Pons (tissue), 1 donor: ENCODE data around the gene CHAT.

Source experiments
- DNase-seq: peaks from one replicate; pipeline ENCODE4 v3.0.0-alpha.2; 2016; ENCODE audit warnings: low spot score

The CHAT gene

DNA sequence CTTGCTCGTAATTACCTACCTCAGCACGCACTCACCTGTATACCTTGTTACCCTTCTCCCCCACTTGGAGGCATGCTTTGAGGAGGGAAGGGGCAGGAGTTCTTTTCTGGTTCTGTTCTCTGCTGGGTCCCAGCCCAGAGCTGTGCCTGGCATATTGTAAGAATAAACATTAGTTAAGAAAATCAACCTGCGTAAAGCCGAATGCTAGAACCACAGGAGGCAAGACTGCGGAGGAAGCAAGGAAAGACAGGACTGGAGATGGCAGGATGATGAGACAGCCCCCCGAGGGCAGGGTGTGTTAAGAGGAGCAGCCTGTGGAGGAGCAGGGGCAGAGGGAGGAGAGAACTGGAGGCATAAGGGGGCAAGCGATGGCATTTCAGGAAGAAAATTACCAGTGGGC lies 75.1 kb downstream of the CHAT start:
- DNase-seq = no peak

DNA sequence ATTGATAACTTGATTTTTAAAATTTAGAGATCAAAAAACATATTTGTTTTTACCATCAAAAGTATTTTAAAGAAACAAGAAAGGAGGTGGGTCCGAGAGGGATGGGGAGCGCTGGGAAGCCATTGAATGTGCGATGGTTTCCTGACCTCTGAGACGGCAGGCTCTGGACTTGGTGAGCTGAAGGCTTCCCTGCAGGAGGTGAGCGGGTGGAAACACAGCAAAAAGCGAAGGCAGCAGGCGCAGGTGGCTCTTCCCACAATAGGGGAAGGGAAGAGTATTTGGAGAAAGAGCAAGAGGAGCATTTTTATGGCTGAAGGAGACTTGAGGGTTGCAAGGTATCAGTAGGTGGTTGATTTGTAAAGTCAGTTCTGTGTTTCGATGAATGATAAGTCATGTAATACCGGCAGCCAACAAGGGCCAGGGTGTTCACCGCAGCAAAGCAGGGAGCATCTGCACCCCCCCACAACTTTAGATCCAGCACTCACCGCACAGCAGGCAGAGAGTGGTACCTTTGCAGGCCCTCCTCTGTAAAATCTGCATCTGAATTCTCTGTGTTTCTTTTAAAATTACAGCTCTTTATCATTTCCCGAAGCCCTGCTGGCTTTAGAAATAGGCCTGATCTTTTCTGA lies 76.2 kb downstream of the CHAT start:
- no peak for DNase-seq

DNA sequence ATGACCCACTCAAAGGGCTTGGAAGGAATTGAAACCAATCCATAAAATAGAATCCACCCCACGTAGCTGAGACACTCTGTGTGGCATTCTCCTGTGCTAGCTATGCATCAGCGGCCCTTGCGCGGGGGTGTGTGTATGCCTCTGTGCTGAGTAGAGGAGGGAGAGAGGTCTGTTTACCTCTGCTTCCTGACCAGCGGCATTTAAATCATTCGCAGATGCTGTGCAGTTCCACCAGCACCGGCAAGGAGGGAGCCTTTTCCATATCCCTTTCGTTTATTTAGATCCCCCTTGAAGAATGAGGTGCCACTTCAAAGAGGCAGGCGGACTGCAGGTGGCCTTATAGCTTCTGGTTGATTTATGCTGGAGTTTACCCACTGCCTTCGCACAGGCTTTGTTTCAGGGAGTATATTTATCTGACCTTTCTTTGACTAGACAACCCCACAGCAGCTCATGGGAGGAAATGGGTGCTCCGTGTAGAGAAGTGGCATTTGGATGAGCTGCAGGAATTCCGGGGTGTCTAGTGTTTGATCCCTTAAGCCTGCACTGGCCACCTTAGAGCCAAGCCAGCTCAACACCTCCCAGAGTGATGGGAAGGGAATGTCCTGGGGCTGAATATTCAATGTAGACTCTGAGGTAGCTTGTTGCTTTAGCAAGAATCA lies 77.0 kb downstream of the CHAT start:
- DNase-seq = no peak

DNA sequence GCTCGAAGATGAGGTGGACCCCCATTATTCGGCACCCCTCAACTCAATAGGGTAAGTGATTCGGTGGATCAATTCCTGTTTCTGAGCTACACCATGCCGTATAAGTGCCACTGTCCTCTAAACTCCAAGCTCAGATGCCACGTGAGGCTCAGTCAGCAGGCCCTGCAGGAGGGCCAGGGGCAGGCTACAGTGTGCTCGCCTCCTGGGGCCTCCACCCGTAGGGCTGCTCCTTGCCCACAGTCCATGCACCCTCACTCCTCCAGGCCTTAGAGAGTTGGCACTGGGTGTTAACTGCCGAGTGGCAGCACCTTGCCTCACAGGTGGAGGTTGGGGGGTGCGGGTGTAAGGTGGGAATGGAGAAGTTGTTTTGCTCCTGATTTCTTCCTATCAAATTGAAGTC lies 77.8 kb downstream of the CHAT start:
- no peak for DNase-seq

DNA sequence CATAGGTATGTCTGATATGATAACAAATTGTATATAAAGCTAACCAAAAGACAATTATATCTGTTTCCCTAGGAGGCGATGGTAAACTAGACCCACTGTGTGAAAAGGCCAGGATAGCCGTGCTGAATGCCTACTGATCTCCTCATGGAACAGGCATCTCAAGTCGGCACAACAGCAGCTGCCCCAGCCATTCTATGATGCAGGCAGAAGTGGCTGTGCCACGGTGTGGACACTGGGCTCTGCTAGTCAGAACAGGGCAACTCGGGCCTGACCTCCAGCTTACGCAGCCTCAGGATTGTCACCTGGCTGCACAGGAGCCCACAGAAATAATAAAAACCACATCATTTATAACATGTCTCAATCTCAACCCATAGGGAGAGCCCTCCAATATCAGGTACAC lies 80.6 kb downstream of the CHAT start:
- no peak for DNase-seq

DNA sequence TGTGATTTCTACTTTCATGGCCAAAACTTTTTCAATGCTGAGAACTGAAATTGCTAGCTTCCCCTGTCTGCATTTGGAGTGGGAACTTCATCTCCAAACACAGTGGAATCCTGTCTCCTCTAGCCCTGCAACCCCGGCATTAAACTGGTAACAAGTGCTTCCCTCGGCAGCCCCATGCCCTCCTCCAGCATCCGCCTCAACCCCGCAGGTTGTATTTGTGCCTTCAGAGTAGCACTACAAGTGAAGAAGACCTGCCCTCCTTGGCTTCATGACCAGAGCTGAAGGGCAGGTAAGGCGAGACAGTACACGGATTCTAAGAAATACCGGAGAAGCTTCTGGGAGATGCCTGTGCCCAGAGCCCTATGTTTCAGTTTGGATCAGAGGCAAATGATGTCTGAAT lies 82.5 kb downstream of the CHAT start:
- no peak for DNase-seq

DNA sequence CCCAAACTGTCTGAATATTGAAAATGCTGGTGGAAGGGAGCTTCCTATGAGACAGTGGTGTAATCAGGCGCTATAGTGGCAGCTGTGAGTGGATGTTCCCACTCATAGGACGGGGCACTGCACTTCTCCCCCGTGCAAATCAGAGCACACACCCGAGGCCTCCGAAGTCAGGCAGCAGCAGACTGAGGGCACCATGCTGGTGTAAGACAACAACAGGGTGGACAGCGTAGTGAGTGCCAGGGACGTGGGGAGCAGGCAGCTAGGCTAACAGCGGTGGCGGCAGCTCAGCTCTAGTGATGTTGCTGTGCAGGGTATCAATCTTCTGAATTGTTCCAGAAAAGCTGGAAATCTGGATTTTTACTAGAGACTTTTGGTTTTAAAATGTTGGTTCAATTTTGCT lies 84.8 kb downstream of the CHAT start:
- no peak for DNase-seq

DNA sequence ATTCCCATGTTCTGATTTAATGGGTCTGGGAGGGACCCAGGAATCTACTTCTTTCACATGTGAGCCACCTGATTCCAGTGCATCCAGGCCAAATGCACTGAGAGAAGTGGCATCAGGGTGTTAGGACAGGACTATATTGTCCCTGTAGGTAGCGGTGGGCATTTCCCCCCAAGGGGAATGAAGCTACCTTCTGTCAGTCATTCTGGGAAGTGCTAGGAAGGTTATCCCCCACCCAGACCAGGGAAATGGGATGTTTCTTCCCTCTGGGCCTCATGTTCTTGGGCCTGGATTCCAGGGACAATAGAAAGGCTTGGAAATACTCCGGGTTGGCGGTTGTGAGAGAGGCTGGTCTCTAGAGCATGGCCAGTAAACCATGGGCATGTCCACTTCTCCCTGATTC lies 86.4 kb downstream of the CHAT start:
- DNase-seq = no peak

DNA sequence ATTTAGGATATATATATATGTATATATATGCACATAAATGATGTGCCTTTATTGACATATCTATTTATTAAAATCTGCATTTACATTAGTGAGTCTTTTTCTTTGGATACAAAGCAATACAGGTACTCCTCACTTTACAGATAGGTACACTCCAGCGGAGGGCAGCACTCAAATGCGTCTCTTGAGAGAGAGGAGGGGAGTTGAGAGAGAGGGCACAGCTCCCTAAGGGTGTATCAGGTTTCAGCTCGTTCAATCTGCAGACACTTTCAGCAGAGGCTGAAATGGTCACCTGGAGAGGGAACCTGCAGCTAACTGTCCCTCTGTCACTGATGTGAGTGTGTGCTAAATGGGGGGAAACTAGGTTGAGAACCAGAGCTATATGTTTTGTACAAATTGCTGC lies 87.2 kb downstream of the CHAT start:
- no peak for DNase-seq

DNA sequence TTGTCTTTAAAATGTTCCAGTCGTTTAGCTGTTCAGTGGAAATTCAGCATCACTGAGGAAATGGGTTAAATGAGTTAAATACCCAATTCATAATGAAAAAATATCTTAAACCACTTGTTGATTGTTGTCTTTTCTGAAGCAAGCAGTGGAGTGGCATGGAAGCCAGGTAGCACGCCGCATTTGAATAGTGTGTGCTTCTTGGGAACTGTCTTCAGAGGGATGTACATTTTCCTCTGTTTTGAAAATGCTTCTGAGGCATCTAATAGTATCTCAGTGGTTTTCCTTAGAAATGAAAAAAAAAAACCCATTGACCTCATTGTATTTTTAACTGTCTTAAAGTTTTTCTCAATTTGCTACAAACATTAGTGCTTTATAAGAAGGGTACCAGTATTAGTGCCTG lies 93.7 kb downstream of the CHAT start:
- DNase-seq = no peak

DNA sequence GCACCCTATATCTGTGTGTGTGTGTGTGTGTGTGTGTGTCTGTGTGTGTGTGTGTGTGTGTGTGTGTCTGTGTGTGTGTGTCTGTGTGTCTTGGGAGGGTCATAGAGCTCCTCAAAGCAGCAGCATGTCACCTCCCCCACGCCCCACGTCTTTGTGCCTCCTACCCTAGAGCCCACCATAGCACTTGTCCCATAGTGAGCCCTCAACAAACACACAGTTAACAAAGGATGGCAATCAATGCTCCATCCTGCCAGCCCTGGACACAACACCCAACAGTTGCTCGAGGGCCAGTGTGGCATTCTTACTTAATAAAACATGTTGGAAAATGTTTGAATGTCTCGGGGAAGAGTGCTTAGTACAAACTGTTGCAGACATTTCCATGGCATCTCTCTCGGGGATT lies 96.1 kb downstream of the CHAT start:
- DNase-seq = no peak

DNA sequence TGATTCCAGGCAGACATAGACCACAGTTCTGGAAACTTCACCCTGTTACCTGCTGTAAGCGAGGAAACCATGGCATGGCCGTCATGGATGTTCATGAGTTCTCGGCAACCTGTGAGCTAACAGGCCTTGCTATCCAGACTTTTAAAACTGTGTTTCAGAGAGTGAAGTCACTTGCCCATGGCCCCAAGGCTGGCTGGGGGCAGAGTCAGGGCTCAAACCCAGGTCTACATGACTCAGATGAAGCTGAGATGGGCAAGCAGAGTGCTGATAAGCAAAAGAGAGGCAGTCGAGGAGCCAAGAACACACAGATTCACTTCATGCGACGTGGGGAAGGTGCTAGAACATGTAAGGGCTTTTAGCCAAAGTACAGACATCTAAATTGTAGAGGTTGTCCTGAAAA lies 97.1 kb downstream of the CHAT start:
- DNase-seq = no peak

DNA sequence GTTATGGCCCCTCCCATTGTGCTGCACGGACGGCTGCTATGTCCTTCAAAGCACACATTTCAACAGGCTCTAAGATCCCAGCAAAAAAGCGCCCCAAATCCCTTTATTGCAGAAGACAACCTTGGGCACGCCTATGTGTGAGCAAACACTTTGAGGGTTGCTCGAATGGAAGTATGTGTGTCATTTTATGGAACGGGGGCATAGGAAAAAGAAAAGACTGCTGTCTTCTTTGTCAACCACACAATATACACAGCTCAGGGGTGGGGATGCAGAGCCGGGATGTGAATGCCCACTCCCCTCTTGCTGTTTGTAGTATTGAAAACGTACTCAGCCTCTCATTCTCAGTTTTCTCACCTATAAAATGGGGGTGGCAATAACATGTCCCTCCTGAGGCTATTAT lies 97.6 kb downstream of the CHAT start:
- no peak for DNase-seq

DNA sequence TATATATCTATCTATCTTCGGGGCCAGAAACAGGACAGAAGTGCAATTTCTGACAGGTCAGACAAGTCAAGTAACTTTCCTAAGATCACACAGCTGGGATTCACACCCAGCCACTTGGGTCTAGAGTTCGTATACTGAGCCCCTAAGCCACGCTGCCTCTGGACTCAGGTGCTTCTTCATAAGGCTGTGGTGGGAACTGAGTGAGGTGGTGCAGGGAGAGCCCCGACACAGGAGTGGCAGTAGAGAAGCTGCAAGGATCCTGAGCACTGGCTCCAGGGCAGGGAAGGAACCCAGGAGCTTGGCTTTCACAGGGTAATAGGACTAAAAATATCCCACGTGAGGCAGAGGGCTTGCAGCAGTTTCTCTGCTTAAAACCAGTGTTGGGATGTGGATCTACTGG lies 99.4 kb downstream of the CHAT start:
- DNase-seq = no peak
